Activated T-cell treated with anti-CD3 and anti-CD28 coated beads, Interleukin-2, amount 50 U/mL, for 72 hours (primary cell): ENCODE results near the gene UBAC1. TPM values are rescaled to one million over a fixed set of nuclear protein-coding genes. Genes with fewer than 3 reads are reported as not detected.

Experiments
- ATAC-seq, 2 donors: fragments of 150-1000 bp; cut with Tn5 transposase; replicated peaks in 1 of 2; 2 replicates each; pipeline ENCODE4 v1.10.0; 2021; ENCODE audit warnings: moderate library complexity in 2 of 2, mild to moderate bottlenecking in 1 of 2
- DNase-seq, 2 donors: peaks; one replicate each; pipeline ENCODE4 v3.0.0; 2021 to 2022; ENCODE audit warnings: mixed read lengths in 1 of 2
- H3K27ac Mint-ChIP-seq: one replicate; pipeline ENCODE4 v1.8.0; 2022; ENCODE audit warnings: mild to moderate bottlenecking, moderate library complexity, mixed read lengths
- H3K27me3 Mint-ChIP-seq: one replicate; pipeline ENCODE4 v1.8.0; 2022; ENCODE audit warnings: low read depth, mixed read lengths
- H3K36me3 Mint-ChIP-seq, 2 donors: one replicate each; pipeline ENCODE4 v1.8.0; 2022; ENCODE audit warnings: mixed read lengths in 2 of 2, mild to moderate bottlenecking in 1 of 2; ENCODE audit not compliant: insufficient read depth in 2 of 2
- H3K4me1 Mint-ChIP-seq: one replicate; pipeline ENCODE4 v1.8.0; 2022; ENCODE audit warnings: low read depth, mixed read lengths
- H3K4me3 Mint-ChIP-seq, 2 donors: one replicate each; pipeline ENCODE4 v1.8.0; 2022; ENCODE audit warnings: mild to moderate bottlenecking in 2 of 2, mixed read lengths in 2 of 2, moderate library complexity in 2 of 2
- H3K9me3 Mint-ChIP-seq, 2 donors: one replicate each; pipeline ENCODE4 v1.8.0; 2022; ENCODE audit warnings: mixed read lengths in 2 of 2
- total RNA-seq, 2 donors: library from RNA; stranded (reverse); gene quantifications; one replicate each; pipeline ENCODE4 v1.2.3, GENCODE V29; 2022

The UBAC1 gene
- total RNA-seq, 2 donors from 2014 or later: 35.6 to 41.6 TPM

GRCh38 chr9:135884328-135885035 lies 76.7 kb downstream of the UBAC1 start:
- no peak for DNase-seq
- Mint-ChIP-seq H3K9me3 (no peaks in the 10 kb centered on the region), H3K27ac (no peak overlapping the region), H3K36me3 (no peaks in the 10 kb centered on the region), H3K4me3 (no peak overlapping the region), H3K27me3 (no peaks in the 10 kb centered on the region), H3K4me1 (peaks cover 66% of the 10 kb centered on the region)
- no peak for ATAC-seq

GRCh38 chr9:135883410-135884089 lies 77.6 kb downstream of the UBAC1 start:
- Mint-ChIP-seq H3K4me1 (peaks cover 66% of the 10 kb centered on the region), H3K27ac (no peak overlapping the region), H3K4me3 (no peak overlapping the region), H3K27me3 (no peaks in the 10 kb centered on the region), H3K9me3 (no peaks in the 10 kb centered on the region), H3K36me3 (no peaks in the 10 kb centered on the region)
- ATAC-seq: no peak
- no peak for DNase-seq

Other genes starting within 250 kb of the UBAC1 start
- 10 to 100 TPM; 42.2 to 53.4 TPM for gene CAMSAP1, start 53.8 kb downstream of the UBAC1 start, total RNA-seq
- 10 to 100 TPM in 1 of 2 donors, 1 to 10 TPM in 1; 8.4 to 13.7 TPM for gene NACC2, start 133.9 kb upstream of the UBAC1 start, total RNA-seq
- 10 to 100 TPM; 23.1 to 23.5 TPM for gene TMEM250, start 157.5 kb upstream of the UBAC1 start, total RNA-seq
- under 1 TPM in 1 of 2 donors, not detected in 1; 0.17 TPM for gene LHX3, start 243.8 kb upstream of the UBAC1 start, total RNA-seq